HepG2 (cell line): ENCODE results near the gene ULK4. TPM values are rescaled to one million over a fixed set of nuclear protein-coding genes. Genes with fewer than 3 reads are reported as not detected.

ENCODE experiments used
- ATAC-seq: fragments of 200-7000 bp; cut with Tn5 transposase; 3 replicates; pipeline ENCODE4 v1.9.1; 2020; ENCODE audit warnings: mild to moderate bottlenecking, moderate library complexity
- BruUV-seq: library from RNA; stranded (reverse); fragments of 400-500 nt; replicated peaks from 2 replicates; lab custom pipeline; 2021; lab: Mats Ljungman, UMichigan
- CTCF ChIA-PET: fragments of 300-600 bp; formaldehyde crosslinking; extraction: SDS; loops from one replicate; lab custom pipeline; 2021; ENCODE audit warnings: low total read pairs, inconsistent platforms, low intra/inter-chr PET ratio; lab: Yijun Ruan, JAX
- POLR2A ChIA-PET: fragments of 350-600 bp; sonication (Branson Sonifier 250); formaldehyde crosslinking; loops from one replicate; lab custom pipeline; 2020; ENCODE audit warnings: antibody characterized with exemption, inconsistent platforms; lab: Yijun Ruan, JAX
- DNase-seq: peaks from one replicate; pipeline ENCODE4 v3.0.0-alpha.2; 2015; ENCODE audit warnings: low spot score
- FAIRE-seq: peaks from 3 replicates; lab custom pipeline; 2011; peaks lifted over from hg19 to GRCh38; lab: Jason Lieb, UNC
- H2AFZ ChIP-seq: one replicate; pipeline ENCODE4 v1.6.1; 2011; ENCODE audit warnings: low read length, inconsistent platforms
- H3K27ac ChIP-seq: fragments of 300-600 bp; 3 replicates; pipeline ENCODE4 v1.8.0; 2011; ENCODE audit warnings: mixed run types, mild to moderate bottlenecking, mixed read lengths, low read length, inconsistent platforms; ENCODE audit not compliant: insufficient read depth; ENCODE audit errors: extremely low read length
- H3K27me3 ChIP-seq, 2 experiments: fragments of 200-600 bp in 1 of 2; 2 replicates in 1 of 2; 3 replicates in 1 of 2; pipeline versions ENCODE4 v1.6.0 to v1.8.0; 2011; ENCODE audit warnings: low read length in 2 of 2, mild to moderate bottlenecking in 2 of 2, moderate library complexity in 2 of 2, inconsistent platforms in 1 of 2; ENCODE audit not compliant: insufficient read depth in 2 of 2, control insufficient read depth in 1 of 2
- H3K36me3 ChIP-seq, 2 experiments: fragments of 200-600 bp in 1 of 2; replicated peaks in 1 of 2; 2 replicates in 1 of 2; 3 replicates in 1 of 2; pipeline versions ENCODE4 v1.5.1 to v1.8.0; 2011; ENCODE audit warnings: low read length in 2 of 2, inconsistent platforms in 1 of 2; ENCODE audit not compliant: insufficient read depth in 2 of 2, control insufficient read depth in 1 of 2
- H3K4me1 ChIP-seq: 2 replicates; pipeline ENCODE4 v1.5.1; 2012; ENCODE audit warnings: low read length, inconsistent platforms; ENCODE audit not compliant: insufficient read depth
- H3K4me2 ChIP-seq: 2 replicates; pipeline ENCODE4 v1.6.0; 2011; ENCODE audit warnings: low read depth, low read length, inconsistent platforms
- H3K4me3 ChIP-seq, 3 experiments: fragments of 200-600 bp in 1 of 3; sonication (generic), shearing (Covaris generic) in 1 of 3; replicated peaks in 1 of 3; 2 replicates each; pipeline ENCODE4 v1.5.1; 2011 to 2016; ENCODE audit warnings: low read length in 3 of 3, inconsistent platforms in 2 of 3, low read depth in 2 of 3, mild to moderate bottlenecking in 2 of 3, control low read depth in 1 of 3, mixed read lengths in 1 of 3; ENCODE audit not compliant: insufficient read depth in 1 of 3
- H3K79me2 ChIP-seq: one replicate; pipeline ENCODE4 v1.6.1; 2011; ENCODE audit warnings: low read length, inconsistent platforms; ENCODE audit not compliant: insufficient read depth
- H3K9ac ChIP-seq: 2 replicates; pipeline ENCODE4 v1.6.0; 2011; ENCODE audit warnings: mild to moderate bottlenecking, low read depth, low read length, inconsistent platforms; ENCODE audit not compliant: insufficient read depth
- H3K9me3 ChIP-seq: 2 replicates; pipeline ENCODE4 v1.5.1; 2012; ENCODE audit warnings: mild to moderate bottlenecking, low read length
- H4K20me1 ChIP-seq: 2 replicates; pipeline ENCODE4 v1.6.0; 2011; ENCODE audit warnings: inconsistent platforms, mild to moderate bottlenecking, low read length, moderate library complexity; ENCODE audit not compliant: insufficient read depth
- ATF2 ChIP-seq: sonication (generic); formaldehyde crosslinking; IDR thresholded peaks from 2 replicates; pipeline ENCODE4 v1.4.0; 2020; ENCODE audit warnings: missing genetic modification reagents
- BCLAF1 ChIP-seq: fragments of 450-650 bp; IDR thresholded peaks from 2 replicates; pipeline ENCODE4 v1.6.1; 2017; ENCODE audit warnings: mild to moderate bottlenecking
- EZH2 ChIP-seq: conservative IDR thresholded peaks from 2 replicates; pipeline ENCODE4 v1.6.1; 2012; ENCODE audit warnings: mild to moderate bottlenecking, low read depth, low read length, moderate library complexity
- KAT2B ChIP-seq: fragments of 150-350 bp; IDR thresholded peaks from 2 replicates; pipeline ENCODE4 v1.6.1; 2014; ENCODE audit warnings: low read depth, low read length, borderline replicate concordance
- MTERF4 ChIP-seq: sonication (generic); formaldehyde crosslinking; IDR thresholded peaks from 2 replicates; pipeline ENCODE4 v1.8.0; 2023; ENCODE audit warnings: mild to moderate bottlenecking, missing genetic modification reagents
- NR2F1 ChIP-seq, 2 experiments: fragments of 450-650 bp in 1 of 2; formaldehyde crosslinking in 1 of 2; IDR thresholded peaks; 2 replicates each; pipeline versions ENCODE4 v1.5.0 to v1.6.1; 2016 to 2020; ENCODE audit warnings: mild to moderate bottlenecking in 1 of 2, missing compliant biosample characterization in 1 of 2, missing genetic modification reagents in 1 of 2, moderate library complexity in 1 of 2
- TBL1XR1 ChIP-seq: fragments of 150-350 bp; IDR thresholded peaks from 2 replicates; pipeline ENCODE4 v1.6.1; 2014; ENCODE audit warnings: borderline replicate concordance, low read length; ENCODE audit not compliant: partially characterized antibody
- TRIM22 ChIP-seq: fragments of 450-650 bp; IDR thresholded peaks from 2 replicates; pipeline ENCODE4 v1.6.1; 2017
- ZBTB37 ChIP-seq: sonication (generic); formaldehyde crosslinking; IDR thresholded peaks from 2 replicates; pipeline ENCODE4 v1.4.0; 2020; ENCODE audit warnings: mild to moderate bottlenecking, missing genetic modification reagents
- ZNF530 ChIP-seq: sonication (generic); formaldehyde crosslinking; IDR thresholded peaks from 2 replicates; pipeline ENCODE4 v1.5.0; 2020; ENCODE audit warnings: low read depth, mild to moderate bottlenecking, missing genetic modification reagents
- WGBS: methylation state at CpG from one replicate; pipeline ENCODE4 v1.1.6; 2017; ENCODE audit warnings: low lambda C conversion rate; 5-methylcytosine and 5-hydroxymethylcytosine counted together
- in situ Hi-C: cut with HindIII; loops from 2 replicates; pipeline ENCODE4 v1.10.0; 2017; ENCODE audit warnings: low pct_unique_long_range_greater_than_20kb; ENCODE audit not compliant: extremely low pct_ligation_motif_present
- intact Hi-C: fragments of 100-400 bp; cut with micrococcal nuclease; formaldehyde crosslinking; loops from one replicate; pipeline ENCODE4 v1.10.0; 2022; ENCODE audit not compliant: unreplicated experiment
- polyA plus RNA-seq, 8 experiments: library from polyadenylated mRNA; depleted of rRNA in 3 of 8; stranded (reverse) in 7 of 8; unstranded in 1 of 8; fragments of >200 nt; fragmentation: Illumina TruSeq in 4 of 8; extraction: Trizol in 4 of 8; gene quantifications; 2 replicates each; pipeline versions ENCODE4 v1.2.1 to v1.2.3, GENCODE V29; 2011 to 2016; ENCODE audit warnings: low read depth in 4 of 8, missing spikeins in 1 of 8, mixed read lengths in 1 of 8; ENCODE audit not compliant: insufficient read depth in 1 of 8
- total RNA-seq, 5 experiments: library from RNA; depleted of rRNA; stranded (reverse); fragments of >200 nt; fragmentation: Illumina TruSeq; extraction: Trizol; gene quantifications; 2 replicates each; pipeline ENCODE4 v1.2.3, GENCODE V29; 2016; ENCODE audit warnings: low read depth in 1 of 5

The ULK4 gene
- total and polyA plus RNA-seq, 2 of the 13 experiments (the other 11 are each of a cell fraction or from before 2014, with no cell fraction given), result 6.7 to 11.8 TPM

GRCh38 chr3:41794748-41795589 lies 166.9 kb downstream of the ULK4 start:
- TF ChIP-seq TRIM22, result no peak
- no peak for TF ChIP-seq TBL1XR1
- TF ChIP-seq MTERF4, result no peak
- no peak for TF ChIP-seq NR2F1 (CRISPR knock-in tag; IDR thresholded peaks at IDR 0.05)
- no peak for TF ChIP-seq KAT2B
- no peak for TF ChIP-seq EZH2
- TF ChIP-seq ZBTB37, result no peak
- no peak for TF ChIP-seq BCLAF1
- no peak for TF ChIP-seq ATF2 (CRISPR knock-in tag)
- TF ChIP-seq ZNF530, result no peak

More at GRCh38 chr3:41794748-41795589, 166.9 kb downstream of the ULK4 start:
- ChIA-PET POLR2A (no interaction called here), CTCF (no interaction called here)
- no peaks in the 10 kb centered on the region for H3K27me3 ChIP-seq
- no peak overlapping the region for H3K9ac ChIP-seq
- ATAC-seq (no peak), DNase-seq (no peak), FAIRE-seq (no peak)
- H2AFZ ChIP-seq, result no peak overlapping the region
- H3K4me1 ChIP-seq, result no peaks in the 10 kb centered on the region
- no peak overlapping the region for H3K4me3 ChIP-seq
- 89% methylated on average over 5 of the region's 5 CpGs for WGBS
- no peaks in the 10 kb centered on the region for H3K36me3 ChIP-seq
- no peak overlapping the region for H3K4me2 ChIP-seq
- H3K27ac ChIP-seq, result no peak overlapping the region
- H3K9me3 ChIP-seq, result no peaks in the 10 kb centered on the region
- intact Hi-C loops (no loop called here), in situ Hi-C loops (no loop called here)
- H3K79me2 ChIP-seq, result no peaks in the 10 kb centered on the region
- no peaks in the 10 kb centered on the region for H4K20me1 ChIP-seq
- BruUV-seq, result no TSS peak
